ENCODE data around the gene BANF1. TPM values are rescaled to one million over a fixed set of nuclear protein-coding genes. Genes with fewer than 3 reads are reported as not detected.

The BANF1 gene
- total and polyA plus RNA-seq, 9 of the 15 experiments (the other 6 are each of a cell fraction or from before 2014, with no cell fraction given) = 108 to 651 (median 263) TPM

GRCh38 chr11:66035653-66036333 lies 33.5 kb downstream of the BANF1 start:
- BruUV-seq (replicated peaks) = no TSS peak
- FAIRE-seq (no peak), DNase-seq (ENCODE audit: extremely low read depth in 1 of 4, low spot score in 3 of 4) (no peak), ATAC-seq (no peak)
- Histone ChIP-seq H3K27me3 (ENCODE audit: control insufficient read depth in 2 of 2, insufficient read depth in 2 of 2, low read length in 2 of 2) (peaks cover 2 to 9% of the 10 kb centered on the region in 2 experiments; a peak in 4 of 5 replicates), H3K4me2 (ENCODE audit: insufficient read depth, low read length) (no peak overlapping the region), H3K9ac (ENCODE audit: insufficient read depth in 1 of 2, low read depth in 2 of 2, low read length in 2 of 2) (no peak overlapping the region), H4K20me1 (replicated peaks; ENCODE audit: control insufficient read depth, insufficient read depth, low read length) (no peaks in the 10 kb centered on the region), H3K79me2 (ENCODE audit: control insufficient read depth, insufficient read depth, low read length) (no peaks in the 10 kb centered on the region), H3K9me3 (replicated peaks; ENCODE audit: control insufficient read depth, insufficient read depth, low read depth, low read length) (peaks cover 3% of the 10 kb centered on the region; the same call in 1 of the 2 replicates), H3K4me3 (no peak overlapping the region), H2AFZ (ENCODE audit: low read depth, low read length) (no peak overlapping the region), H3K27ac (ENCODE audit: extremely low read depth, low read depth, low read length) (no peak overlapping the region), H3K4me1 (replicated peaks in 1 of 2; ENCODE audit: control insufficient read depth in 2 of 2, insufficient read depth in 2 of 2, low read length in 2 of 2) (no peaks in the 10 kb centered on the region), H3K9me1 (ENCODE audit: control insufficient read depth, insufficient read depth, low read length) (no peaks in the 10 kb centered on the region), H3K36me3 (ENCODE audit: control insufficient read depth, insufficient read depth, low read length) (no peaks in the 10 kb centered on the region)
- in situ Hi-C loops (cut with MboI) (no loop called here), intact Hi-C loops (cut with micrococcal nuclease) (no loop called here)
- 10% methylated on average over 9 of the region's 9 CpGs for WGBS (ENCODE audit: insufficient coverage, low coverage, missing lambda C conversion rate)
- POLR2A ChIA-PET = interaction anchor here (0.5 to 0.7 kb wide), 3 partner anchors 8 to 118 kb away, joined by 3 read pairs; partner anchors contain the start of gene SF3B2
- TF ChIP-seq POU5F1 (IDR thresholded peaks at IDR 0.05; ENCODE audit: borderline replicate concordance, low read depth, low read length, partially characterized antibody) = no peak
- TF ChIP-seq ARID1B (IDR thresholded peaks at IDR 0.05) = no peak
- TF ChIP-seq SRSF1 (IDR thresholded peaks at IDR 0.05; ENCODE audit: low read depth, low read length) = no peak
- no peak for TF ChIP-seq GABPB2 (CRISPR knock-in tag; conservative IDR thresholded peaks at IDR 0.05)
- TF ChIP-seq ZNF57 (CRISPR knock-in tag; IDR thresholded peaks at IDR 0.05) = no peak
- no peak for TF ChIP-seq ARNT (IDR thresholded peaks at IDR 0.05)
- TF ChIP-seq E2F6 (IDR thresholded peaks at IDR 0.05; ENCODE audit: borderline replicate concordance in 1 of 2, extremely low read depth in 1 of 2, insufficient read depth in 1 of 2, insufficient read length in 1 of 2, low read depth in 1 of 2, low read length in 1 of 2, poor library complexity in 1 of 2, severe bottlenecking in 1 of 2) = no peak
- TF ChIP-seq CHD1 (IDR thresholded peaks at IDR 0.05; ENCODE audit: low read length) = no peak
- no peak for TF ChIP-seq U2AF2 (optimal IDR thresholded peaks at IDR 0.05; ENCODE audit: low read depth, low read length)
- TF ChIP-seq, protein P1, sequence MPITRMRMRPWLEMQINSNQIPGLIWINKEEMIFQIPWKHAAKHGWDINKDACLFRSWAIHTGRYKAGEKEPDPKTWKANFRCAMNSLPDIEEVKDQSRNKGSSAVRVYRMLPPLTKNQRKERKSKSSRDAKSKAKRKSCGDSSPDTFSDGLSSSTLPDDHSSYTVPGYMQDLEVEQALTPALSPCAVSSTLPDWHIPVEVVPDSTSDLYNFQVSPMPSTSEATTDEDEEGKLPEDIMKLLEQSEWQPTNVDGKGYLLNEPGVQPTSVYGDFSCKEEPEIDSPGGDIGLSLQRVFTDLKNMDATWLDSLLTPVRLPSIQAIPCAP (CRISPR knock-in tag; IDR thresholded peaks at IDR 0.05; ENCODE audit: borderline replicate concordance) = no peak
- no peak for TF ChIP-seq CHD4 (IDR thresholded peaks at IDR 0.05; ENCODE audit: insufficient read depth, insufficient replicate concordance, low read depth, low read length, poor library complexity, severe bottlenecking)
- CTCF ChIA-PET (ENCODE audit: low intra/inter-chr PET ratio) = no interaction called here
